IMR-90 (cell line): ENCODE data around the gene ABAT. TPM values are rescaled to one million over a fixed set of nuclear protein-coding genes. Genes with fewer than 3 reads are reported as not detected.

ENCODE experiments used
- ATAC-seq: fragments of 200-7000 bp; cut with Tn5 transposase; 2 replicates; pipeline ENCODE4 v1.9.1; 2020; ENCODE audit warnings: low read depth, mild to moderate bottlenecking, moderate library complexity
- BruUV-seq: library from RNA; stranded (reverse); fragments of 400-500 nt; replicated peaks from 2 replicates; lab custom pipeline; 2021; lab: Mats Ljungman, UMichigan
- CTCF ChIA-PET: fragments of 300-600 bp; formaldehyde crosslinking; extraction: SDS; loops from one replicate; lab custom pipeline; 2021; ENCODE audit warnings: antibody characterized with exemption; lab: Yijun Ruan, JAX
- POLR2A ChIA-PET: fragments of 300-600 bp; sonication (Branson Sonifier 250); formaldehyde crosslinking; loops from one replicate; lab custom pipeline; 2022; ENCODE audit warnings: antibody characterized with exemption; ENCODE audit not compliant: unreplicated experiment; lab: Charles Lee
- DNase-seq: peaks from one replicate; pipeline ENCODE4 v3.0.0; 2013
- H2AFZ ChIP-seq: replicated peaks from 2 replicates; pipeline ENCODE3; 2013; ENCODE audit warnings: low read length, mild to moderate bottlenecking; ENCODE audit not compliant: poor library complexity
- H2AK5ac ChIP-seq: 2 replicates; pipeline ENCODE4 v1.6.1; 2013; ENCODE audit warnings: low read depth, low read length, inconsistent platforms
- H2AK9ac ChIP-seq: replicated peaks from 2 replicates; pipeline ENCODE3; 2013; ENCODE audit warnings: mild to moderate bottlenecking, low read depth, low read length, moderate library complexity; ENCODE audit not compliant: poor library complexity
- H2BK120ac ChIP-seq: 2 replicates; pipeline ENCODE4 v1.6.1; 2013; ENCODE audit warnings: low read depth, low read length, inconsistent platforms
- H2BK15ac ChIP-seq: 3 replicates; pipeline ENCODE4 v1.6.1; 2013; ENCODE audit warnings: low read depth, low read length, inconsistent platforms
- H2BK20ac ChIP-seq: 2 replicates; pipeline ENCODE4 v1.6.1; 2013; ENCODE audit warnings: low read depth, mild to moderate bottlenecking, inconsistent platforms, low read length, moderate library complexity
- H2BK5ac ChIP-seq: 2 replicates; pipeline ENCODE4 v1.6.1; 2013; ENCODE audit warnings: mild to moderate bottlenecking, low read depth, low read length, inconsistent platforms; ENCODE audit not compliant: poor library complexity, severe bottlenecking
- H3K14ac ChIP-seq: replicated peaks from 2 replicates; pipeline ENCODE4 v1.6.1; 2013; ENCODE audit warnings: low read depth, low read length, inconsistent platforms
- H3K18ac ChIP-seq: 2 replicates; pipeline ENCODE4 v1.6.1; 2013; ENCODE audit warnings: low read depth, low read length, control low read depth
- H3K23ac ChIP-seq: 2 replicates; pipeline ENCODE4 v1.6.1; 2013; ENCODE audit warnings: low read depth, low read length, inconsistent platforms
- H3K27ac ChIP-seq: 2 replicates; pipeline ENCODE4 v1.5.1; 2013; ENCODE audit warnings: mild to moderate bottlenecking, control low read depth, low read length; ENCODE audit not compliant: insufficient read depth
- H3K27me3 ChIP-seq: 2 replicates; pipeline ENCODE4 v1.6.1; 2013; ENCODE audit warnings: low read length; ENCODE audit not compliant: control insufficient read depth, insufficient read depth
- H3K36me3 ChIP-seq: 2 replicates; pipeline ENCODE4 v1.6.1; 2013; ENCODE audit warnings: low read length, mixed read lengths; ENCODE audit not compliant: control insufficient read depth, insufficient read depth
- H3K4ac ChIP-seq: 2 replicates; pipeline ENCODE4 v1.6.1; 2013; ENCODE audit warnings: low read depth, low read length, inconsistent platforms
- H3K4me1 ChIP-seq: 2 replicates; pipeline ENCODE4 v1.6.1; 2013; ENCODE audit warnings: low read length, mixed read lengths; ENCODE audit not compliant: control insufficient read depth, insufficient read depth
- H3K4me2 ChIP-seq: 2 replicates; pipeline ENCODE4 v1.6.1; 2013; ENCODE audit warnings: low read depth, mild to moderate bottlenecking, control low read depth, low read length, moderate library complexity
- H3K4me3 ChIP-seq: 2 replicates; pipeline ENCODE4 v1.5.1; 2013; ENCODE audit warnings: low read depth, mild to moderate bottlenecking, control low read depth, low read length, moderate library complexity; ENCODE audit not compliant: insufficient read depth
- H3K56ac ChIP-seq: 2 replicates; pipeline ENCODE4 v1.6.1; 2013; ENCODE audit warnings: low read length, inconsistent platforms; ENCODE audit not compliant: insufficient read depth; ENCODE audit errors: extremely low read depth
- H3K79me1 ChIP-seq, 2 experiments: 2 replicates each; pipeline ENCODE4 v1.6.1; 2013; ENCODE audit warnings: low read length in 2 of 2, inconsistent platforms in 1 of 2, low read depth in 1 of 2
- H3K9ac ChIP-seq: 2 replicates; pipeline ENCODE4 v1.6.1; 2013; ENCODE audit warnings: low read depth, low read length, control low read depth
- H3K9me1 ChIP-seq: 2 replicates; pipeline ENCODE4 v1.6.1; 2013; ENCODE audit warnings: low read length, inconsistent platforms; ENCODE audit not compliant: insufficient read depth
- H3K9me3 ChIP-seq: 2 replicates; pipeline ENCODE4 v1.6.1; 2013; ENCODE audit warnings: low read length; ENCODE audit not compliant: control insufficient read depth, insufficient read depth
- H4K20me1 ChIP-seq: 2 replicates; pipeline ENCODE4 v1.6.1; 2013; ENCODE audit warnings: low read length, inconsistent platforms; ENCODE audit not compliant: insufficient read depth
- H4K5ac ChIP-seq: 2 replicates; pipeline ENCODE4 v1.6.1; 2013; ENCODE audit warnings: mild to moderate bottlenecking, low read depth, low read length, control low read depth
- H4K8ac ChIP-seq, 2 experiments: 2 replicates each; pipeline ENCODE4 v1.6.1; 2013; ENCODE audit warnings: low read depth in 2 of 2, low read length in 2 of 2, control low read depth in 1 of 2, inconsistent platforms in 1 of 2
- H4K91ac ChIP-seq: 2 replicates; pipeline ENCODE4 v1.6.1; 2013; ENCODE audit warnings: low read depth, low read length, inconsistent platforms; ENCODE audit not compliant: insufficient read depth
- CTCF ChIP-seq: conservative IDR thresholded peaks from 2 replicates; pipeline ENCODE4 v1.5.1; 2012; ENCODE audit warnings: mild to moderate bottlenecking, low read depth, low read length, improper control_type of control experiment
- MAFK ChIP-seq: IDR thresholded peaks from 2 replicates; pipeline ENCODE4 v1.6.1; 2012; ENCODE audit warnings: low read depth, low read length, improper control_type of control experiment
- MAZ ChIP-seq: IDR thresholded peaks from 2 replicates; pipeline ENCODE4 v1.6.1; 2012; ENCODE audit warnings: low read depth, mild to moderate bottlenecking, low read length, improper control_type of control experiment, moderate library complexity, borderline replicate concordance
- POLR2A ChIP-seq: IDR thresholded peaks from 2 replicates; pipeline ENCODE4 v1.6.1; 2012; ENCODE audit warnings: mild to moderate bottlenecking, low read depth, low read length
- RAD21 ChIP-seq: IDR thresholded peaks from 2 replicates; pipeline ENCODE4 v1.6.1; 2012; ENCODE audit warnings: low read length, improper control_type of control experiment
- RFX5 ChIP-seq: IDR thresholded peaks from 2 replicates; pipeline ENCODE4 v1.8.0; 2012; ENCODE audit warnings: low read depth, mild to moderate bottlenecking, low read length, moderate library complexity
- SMC3 ChIP-seq: fragments of 150-350 bp; IDR thresholded peaks from 2 replicates; pipeline ENCODE4 v1.6.1; 2016; ENCODE audit warnings: low read depth, mild to moderate bottlenecking, antibody characterized with exemption, low read length, moderate library complexity
- WGBS, 2 experiments: methylation state at CpG; one replicate each; pipeline versions ENCODE4 v1.1.5 to v1.1.7; 2013; ENCODE audit warnings: missing lambda C conversion rate in 2 of 2; ENCODE audit not compliant: insufficient read length in 1 of 2; ENCODE audit errors: extremely low coverage in 2 of 2; 5-methylcytosine and 5-hydroxymethylcytosine counted together
- dilution Hi-C: fragments of 300-500 bp; cut with HindIII; formaldehyde crosslinking; loops from one replicate; pipeline ENCODE4 v1.14.3; 2018; ENCODE audit warnings: low sequenced_read_pairs; ENCODE audit not compliant: unreplicated experiment
- in situ Hi-C: fragments of 300-500 bp; cut with MboI; formaldehyde crosslinking; loops from 3 replicates; pipeline ENCODE4 v1.14.3; 2019; ENCODE audit warnings: low sequenced_read_pairs, inconsistent platforms, mixed read lengths
- intact Hi-C: fragments of 100-400 bp; cut with micrococcal nuclease; formaldehyde crosslinking; loops from 2 replicates; pipeline ENCODE4 v1.10.0; 2022
- polyA plus RNA-seq, 3 experiments: library from polyadenylated mRNA; depleted of rRNA; stranded (reverse); fragments of >200 nt; gene quantifications; 2 replicates each; pipeline ENCODE4 v1.2.3, GENCODE V29; 2012; ENCODE audit warnings: low replicate concordance in 1 of 3
- total RNA-seq: library from RNA; depleted of rRNA; stranded (reverse); fragments of >200 nt; gene quantifications from 2 replicates; pipeline ENCODE4 v1.2.3, GENCODE V29; 2012
- TF ChIP-seq, protein P1 (sequence below): fragments of 150-350 bp; IDR thresholded peaks from 2 replicates; pipeline ENCODE4 v1.6.1; 2016; ENCODE audit warnings: low read depth, mild to moderate bottlenecking, low read length, moderate library complexity, borderline replicate concordance
- TF ChIP-seq, protein P2 (sequence below): fragments of 150-350 bp; IDR thresholded peaks from 2 replicates; pipeline ENCODE4 v1.6.1; 2017; ENCODE audit warnings: mild to moderate bottlenecking, antibody characterized with exemption, low read length, low read depth

Gene ABAT
- total and polyA plus RNA-seq, 2 of the 4 experiments (the other 2 are of a cell fraction) = 4.5 to 6.9 TPM

DNA sequence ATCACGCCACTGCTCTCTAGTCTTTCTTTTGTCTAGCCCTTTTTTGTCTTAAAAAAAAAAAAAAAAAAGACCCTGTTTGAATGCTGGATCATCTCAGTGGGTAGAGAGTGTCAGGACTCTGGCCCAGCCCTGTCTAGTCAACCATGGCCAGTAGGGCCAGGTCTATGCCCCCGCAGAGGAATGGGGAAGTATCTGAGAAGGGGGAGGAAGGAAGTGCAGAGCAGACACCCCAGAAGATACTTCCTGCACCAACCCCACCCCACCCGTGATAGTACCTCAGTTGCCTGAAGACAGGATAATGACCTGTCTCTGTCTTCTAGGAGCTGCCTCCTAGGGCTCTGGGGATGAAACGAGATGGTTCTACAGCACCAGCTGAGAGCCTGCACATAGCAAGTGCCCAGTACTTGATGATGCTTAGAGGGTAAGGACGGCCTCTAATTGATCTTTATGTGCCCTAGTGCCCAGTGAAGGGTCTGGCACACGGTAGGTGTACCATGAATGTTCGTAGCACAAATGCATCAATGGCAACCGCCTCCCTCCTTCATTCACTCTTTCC lies 55.4 kb downstream of the ABAT start:
- BruUV-seq = no TSS peak
- Histone ChIP-seq H2AK9ac (no peak overlapping the region), H4K20me1 (no peaks in the 10 kb centered on the region), H2AK5ac (no peak overlapping the region), H4K8ac (no peak overlapping the region), H3K9ac (no peak overlapping the region), H3K56ac (no peak overlapping the region), H3K14ac (no peak overlapping the region), H2AFZ (no peak overlapping the region), H3K4me3 (no peak overlapping the region), H3K4ac (no peak overlapping the region), H2BK120ac (no peak overlapping the region), H3K23ac (no peak overlapping the region), H3K9me3 (no peaks in the 10 kb centered on the region), H3K36me3 (no peaks in the 10 kb centered on the region), H4K91ac (no peak overlapping the region), H3K18ac (no peak overlapping the region), H2BK15ac (no peak overlapping the region), H2BK5ac (no peak overlapping the region), H3K79me1 (no peaks in the 10 kb centered on the region), H3K27me3 (peaks cover 8% of the 10 kb centered on the region; the same call in 1 of the 2 replicates), H3K9me1 (no peaks in the 10 kb centered on the region), H3K4me2 (no peak overlapping the region), H3K4me1 (no peaks in the 10 kb centered on the region), H3K27ac (no peak overlapping the region), H2BK20ac (no peak overlapping the region), H4K5ac (no peak overlapping the region)
- POLR2A ChIA-PET = no interaction called here
- TF ChIP-seq MAZ (no peak), POLR2A (no peak), CTCF (no peak), RFX5 (no peak), MAFK (no peak), SMC3 (no peak), RAD21 (no peak)
- TF ChIP-seq, protein P1, sequence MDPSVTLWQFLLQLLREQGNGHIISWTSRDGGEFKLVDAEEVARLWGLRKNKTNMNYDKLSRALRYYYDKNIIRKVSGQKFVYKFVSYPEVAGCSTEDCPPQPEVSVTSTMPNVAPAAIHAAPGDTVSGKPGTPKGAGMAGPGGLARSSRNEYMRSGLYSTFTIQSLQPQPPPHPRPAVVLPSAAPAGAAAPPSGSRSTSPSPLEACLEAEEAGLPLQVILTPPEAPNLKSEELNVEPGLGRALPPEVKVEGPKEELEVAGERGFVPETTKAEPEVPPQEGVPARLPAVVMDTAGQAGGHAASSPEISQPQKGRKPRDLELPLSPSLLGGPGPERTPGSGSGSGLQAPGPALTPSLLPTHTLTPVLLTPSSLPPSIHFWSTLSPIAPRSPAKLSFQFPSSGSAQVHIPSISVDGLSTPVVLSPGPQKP = no peak
- TF ChIP-seq, protein P2, sequence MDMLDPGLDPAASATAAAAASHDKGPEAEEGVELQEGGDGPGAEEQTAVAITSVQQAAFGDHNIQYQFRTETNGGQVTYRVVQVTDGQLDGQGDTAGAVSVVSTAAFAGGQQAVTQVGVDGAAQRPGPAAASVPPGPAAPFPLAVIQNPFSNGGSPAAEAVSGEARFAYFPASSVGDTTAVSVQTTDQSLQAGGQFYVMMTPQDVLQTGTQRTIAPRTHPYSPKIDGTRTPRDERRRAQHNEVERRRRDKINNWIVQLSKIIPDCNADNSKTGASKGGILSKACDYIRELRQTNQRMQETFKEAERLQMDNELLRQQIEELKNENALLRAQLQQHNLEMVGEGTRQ = no peak
- in situ Hi-C loops (no loop called here), dilution Hi-C loops (no loop called here), intact Hi-C loops (no loop called here)
- CTCF ChIA-PET = interaction anchor here (0.6 to 0.7 kb wide), 4 partner anchors 18 to 674 kb away, joined by 3 to 6 read pairs (median 4); no protein-coding TSS in a partner anchor
- ATAC-seq (no peak), DNase-seq (no peak)
- WGBS, 2 experiments = 70% methylated on average over 2 of the region's 8 CpGs; no CpG with 5 or more reads in 1 of the 2 experiments
